ENCODE data around the gene GPX7.

Gene GPX7

GRCh38 chr1:52621950-52622349 lies 19.8 kb downstream of the GPX7 start:
- TF ChIP-seq EZH2 (IDR thresholded peaks at IDR 0.05; ENCODE audit: borderline replicate concordance, low read depth, low read length, severe bottlenecking) (no peak), CTCF (IDR thresholded peaks at IDR 0.05; ENCODE audit: borderline replicate concordance, extremely low read depth, low read length, poor library complexity, severe bottlenecking) (no peak)
- H3K27me3 ChIP-seq (ENCODE audit: insufficient read depth, low read length, poor library complexity), result no peaks in the 10 kb centered on the region
- H3K9me3 ChIP-seq (ENCODE audit: insufficient read depth, low read length, severe bottlenecking), result peaks cover 9% of the 10 kb centered on the region
- H3K79me2 ChIP-seq (ENCODE audit: insufficient read depth, low read length), result no peaks in the 10 kb centered on the region
- ATAC-seq (ENCODE audit: insufficient read depth, low read depth) (no peak), DNase-seq (no peak)
- H2AFZ ChIP-seq (ENCODE audit: low read depth, low read length), result no peak overlapping the region
- H3K4me2 ChIP-seq (ENCODE audit: insufficient read depth, low read length), result no peak overlapping the region
- no peak overlapping the region for H3K27ac ChIP-seq (ENCODE audit: low read length)
- H3K4me3 ChIP-seq (ENCODE audit: low read depth in 1 of 2, low read length in 2 of 2), result no peak overlapping the region
- no peaks in the 10 kb centered on the region for H3K4me1 ChIP-seq (ENCODE audit: insufficient read depth, low read length)
- H3K9ac ChIP-seq (ENCODE audit: low read depth, low read length), result no peak overlapping the region
- H3K36me3 ChIP-seq (ENCODE audit: insufficient read depth, low read length), result no peaks in the 10 kb centered on the region
- no peaks in the 10 kb centered on the region for H4K20me1 ChIP-seq (ENCODE audit: insufficient read depth, low read length)

GRCh38 chr1:52623812-52624211 lies 21.6 kb downstream of the GPX7 start:
- Histone ChIP-seq H3K27me3 (ENCODE audit: insufficient read depth, low read length, poor library complexity) (no peaks in the 10 kb centered on the region), H2AFZ (ENCODE audit: low read depth, low read length) (no peak overlapping the region), H3K27ac (ENCODE audit: low read length) (no peak overlapping the region), H4K20me1 (ENCODE audit: insufficient read depth, low read length) (no peaks in the 10 kb centered on the region), H3K9ac (ENCODE audit: low read depth, low read length) (no peak overlapping the region), H3K4me2 (ENCODE audit: insufficient read depth, low read length) (no peak overlapping the region), H3K79me2 (ENCODE audit: insufficient read depth, low read length) (no peaks in the 10 kb centered on the region), H3K4me1 (ENCODE audit: insufficient read depth, low read length) (no peaks in the 10 kb centered on the region), H3K4me3 (ENCODE audit: low read depth in 1 of 2, low read length in 2 of 2) (no peak overlapping the region), H3K36me3 (ENCODE audit: insufficient read depth, low read length) (no peaks in the 10 kb centered on the region), H3K9me3 (ENCODE audit: insufficient read depth, low read length, severe bottlenecking) (peaks cover 9% of the 10 kb centered on the region)
- no peak for ATAC-seq (ENCODE audit: insufficient read depth, low read depth)
- DNase-seq, result no peak
- TF ChIP-seq EZH2 (IDR thresholded peaks at IDR 0.05; ENCODE audit: borderline replicate concordance, low read depth, low read length, severe bottlenecking) (no peak), CTCF (IDR thresholded peaks at IDR 0.05; ENCODE audit: borderline replicate concordance, extremely low read depth, low read length, poor library complexity, severe bottlenecking) (no peak)

DNA sequence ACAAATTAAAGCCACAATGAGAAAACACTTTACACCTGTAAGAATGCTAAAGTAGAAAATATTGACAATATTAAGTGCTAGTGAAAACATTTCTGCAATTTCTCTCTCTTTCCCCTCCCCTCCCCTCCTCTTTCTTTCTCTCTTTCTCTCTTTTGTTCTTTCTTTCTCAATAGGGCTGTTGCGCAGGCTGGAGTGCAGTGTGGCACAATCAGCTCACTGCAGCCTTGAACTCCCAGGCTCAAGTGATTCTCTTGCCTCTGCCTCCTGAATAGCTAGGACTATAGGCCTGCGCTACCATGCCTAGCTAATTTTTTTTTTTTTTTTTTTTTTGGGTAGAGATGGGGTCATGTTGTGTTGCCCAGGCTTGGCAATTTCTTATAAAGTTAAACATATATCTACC lies 24.9 kb downstream of the GPX7 start:
- ATAC-seq (ENCODE audit: insufficient read depth, low read depth), result no peak
- no peak overlapping the region for H3K27ac ChIP-seq (ENCODE audit: low read length)
- DNase-seq, result no peak
- H3K4me3 ChIP-seq (ENCODE audit: low read depth in 1 of 2, low read length in 2 of 2), result no peak overlapping the region
- no peaks in the 10 kb centered on the region for H3K36me3 ChIP-seq (ENCODE audit: insufficient read depth, low read length)
- peaks cover 5% of the 10 kb centered on the region for H3K9me3 ChIP-seq (ENCODE audit: insufficient read depth, low read length, severe bottlenecking)
- no peaks in the 10 kb centered on the region for H3K4me1 ChIP-seq (ENCODE audit: insufficient read depth, low read length)
- no peak overlapping the region for H2AFZ ChIP-seq (ENCODE audit: low read depth, low read length)
- H4K20me1 ChIP-seq (ENCODE audit: insufficient read depth, low read length), result no peaks in the 10 kb centered on the region
- H3K9ac ChIP-seq (ENCODE audit: low read depth, low read length), result no peak overlapping the region
- no peaks in the 10 kb centered on the region for H3K79me2 ChIP-seq (ENCODE audit: insufficient read depth, low read length)
- H3K27me3 ChIP-seq (ENCODE audit: insufficient read depth, low read length, poor library complexity), result no peaks in the 10 kb centered on the region
- no peak overlapping the region for H3K4me2 ChIP-seq (ENCODE audit: insufficient read depth, low read length)
- no peak for TF ChIP-seq CTCF (IDR thresholded peaks at IDR 0.05; ENCODE audit: borderline replicate concordance, extremely low read depth, low read length, poor library complexity, severe bottlenecking)
- TF ChIP-seq EZH2 (IDR thresholded peaks at IDR 0.05; ENCODE audit: borderline replicate concordance, low read depth, low read length, severe bottlenecking), result no peak
